Measurements from ENCODE around the gene TMEM9.

The TMEM9 gene

DNA sequence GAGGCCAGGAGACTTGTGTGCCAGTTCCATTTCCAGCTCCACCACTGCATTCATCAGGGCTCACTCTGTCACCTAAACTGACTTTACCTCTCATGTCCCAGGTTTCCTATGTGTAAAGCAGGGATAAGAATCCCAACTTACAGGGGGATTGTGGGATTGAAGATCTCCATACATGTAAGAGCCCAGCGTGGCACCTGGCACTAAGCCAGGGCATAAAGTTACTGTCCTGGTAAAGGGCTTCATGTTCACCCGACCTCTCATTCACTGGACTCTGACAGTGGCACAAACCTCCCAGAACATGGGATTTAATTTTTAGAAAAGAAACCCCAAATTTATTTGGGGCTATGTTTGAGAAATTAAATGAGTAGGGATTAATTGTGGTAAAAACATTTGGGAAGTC is 27.5 kb upstream of the TMEM9 start:
- Mint-ChIP-seq H3K4me1 (ENCODE audit: low read depth) (no peaks in the 10 kb centered on the region), H3K4me3 (no peak overlapping the region), H3K27me3 (ENCODE audit: low read depth) (peaks cover 46% of the 10 kb centered on the region), H3K9me3 (no peaks in the 10 kb centered on the region), H3K27ac (no peak overlapping the region), H3K36me3 (ENCODE audit: low read depth) (no peaks in the 10 kb centered on the region)

DNA sequence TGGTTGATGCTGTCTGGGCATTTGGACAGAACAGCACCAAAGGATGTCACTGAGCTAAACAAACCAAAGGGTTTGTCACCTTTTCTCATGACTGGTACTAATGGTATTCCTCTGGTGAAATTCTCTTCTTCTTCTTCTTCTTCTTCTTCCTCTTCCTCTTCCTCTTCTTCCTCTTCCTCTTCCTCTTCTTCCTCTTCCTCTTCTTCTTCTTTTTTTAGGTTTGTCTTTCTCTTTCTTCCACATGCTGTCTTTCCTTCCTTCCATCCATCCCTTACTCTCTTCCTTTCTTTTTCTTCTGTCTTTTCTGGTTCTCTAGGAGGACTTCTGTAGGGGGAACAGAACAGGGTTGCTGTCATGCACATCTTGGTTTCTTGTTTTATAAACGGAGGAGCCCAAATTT is 27.0 kb upstream of the TMEM9 start:
- Mint-ChIP-seq H3K4me3 (no peak overlapping the region), H3K27me3 (ENCODE audit: low read depth) (peaks cover 46% of the 10 kb centered on the region), H3K9me3 (no peaks in the 10 kb centered on the region), H3K4me1 (ENCODE audit: low read depth) (no peaks in the 10 kb centered on the region), H3K27ac (no peak overlapping the region), H3K36me3 (ENCODE audit: low read depth) (no peaks in the 10 kb centered on the region)

DNA sequence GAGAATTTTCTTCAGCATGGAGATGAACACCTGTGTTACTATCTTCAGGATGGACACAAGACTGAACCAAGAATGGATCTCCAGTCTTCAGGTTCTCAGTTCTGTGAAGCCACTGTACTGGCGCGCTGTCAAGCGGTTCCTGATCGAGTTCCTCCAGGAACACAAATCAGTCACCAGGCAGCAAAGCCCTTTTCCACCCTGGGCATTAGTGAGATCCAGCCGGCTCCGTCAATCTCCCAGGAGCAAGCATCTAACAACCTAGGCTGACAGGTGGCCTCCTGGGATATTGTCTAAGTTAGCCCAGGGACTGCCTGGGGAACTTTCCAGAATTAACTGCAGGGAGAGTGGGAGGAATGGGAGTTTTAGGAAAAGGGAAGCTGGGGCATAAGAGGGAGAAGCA is 26.6 kb upstream of the TMEM9 start:
- Mint-ChIP-seq H3K4me1 (ENCODE audit: low read depth) (no peaks in the 10 kb centered on the region), H3K27ac (no peak overlapping the region), H3K4me3 (no peak overlapping the region), H3K9me3 (no peaks in the 10 kb centered on the region), H3K36me3 (ENCODE audit: low read depth) (no peaks in the 10 kb centered on the region), H3K27me3 (ENCODE audit: low read depth) (peaks cover 46% of the 10 kb centered on the region)

DNA sequence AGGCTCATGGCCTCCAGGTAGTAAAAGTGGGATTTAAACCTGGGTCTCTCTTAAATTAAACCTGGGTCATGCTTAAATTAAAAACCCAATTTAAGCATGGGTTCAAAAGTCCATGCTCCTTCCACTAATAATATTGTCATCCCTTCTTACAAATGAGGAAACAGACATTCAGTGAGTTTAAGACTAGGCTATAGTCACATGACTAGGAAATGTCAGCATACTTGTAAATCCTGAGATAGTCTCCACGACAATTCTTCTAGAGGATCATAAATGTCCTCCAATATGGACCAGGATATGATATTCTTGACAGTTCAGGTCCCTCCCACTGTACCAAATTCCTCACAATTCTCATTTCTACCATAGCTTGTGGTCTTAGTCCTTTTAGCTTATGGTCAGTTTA is 25.9 kb upstream of the TMEM9 start:
- no peaks in the 10 kb centered on the region for H3K4me1 Mint-ChIP-seq (ENCODE audit: low read depth)
- H3K36me3 Mint-ChIP-seq (ENCODE audit: low read depth): no peaks in the 10 kb centered on the region
- no peak overlapping the region for H3K4me3 Mint-ChIP-seq
- no peak overlapping the region for H3K27ac Mint-ChIP-seq
- peaks cover 49% of the 10 kb centered on the region for H3K27me3 Mint-ChIP-seq (ENCODE audit: low read depth)
- H3K9me3 Mint-ChIP-seq: no peaks in the 10 kb centered on the region

DNA sequence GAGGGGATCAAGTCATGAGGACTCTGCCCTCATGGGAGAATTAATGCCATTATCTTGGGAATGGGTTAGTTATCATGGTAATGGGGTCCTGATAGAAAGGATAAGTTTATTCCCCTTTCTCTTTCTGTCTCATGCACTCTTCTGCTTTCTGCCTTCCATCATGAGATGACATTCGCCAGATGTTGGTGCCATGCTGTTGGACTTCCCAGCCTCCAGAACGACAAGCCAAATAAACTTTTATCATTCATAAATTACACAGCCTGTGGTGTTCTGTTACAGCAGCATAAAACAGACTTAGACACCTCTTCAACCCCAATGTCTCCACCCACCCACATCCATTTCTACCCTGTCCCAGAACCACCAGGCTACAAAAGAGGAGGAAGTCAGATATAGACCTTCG is 24.4 kb upstream of the TMEM9 start:
- H3K27ac Mint-ChIP-seq: no peak overlapping the region
- no peaks in the 10 kb centered on the region for H3K36me3 Mint-ChIP-seq (ENCODE audit: low read depth)
- peaks cover 46% of the 10 kb centered on the region for H3K27me3 Mint-ChIP-seq (ENCODE audit: low read depth)
- H3K4me3 Mint-ChIP-seq: no peak overlapping the region
- no peaks in the 10 kb centered on the region for H3K4me1 Mint-ChIP-seq (ENCODE audit: low read depth)
- no peaks in the 10 kb centered on the region for H3K9me3 Mint-ChIP-seq

DNA sequence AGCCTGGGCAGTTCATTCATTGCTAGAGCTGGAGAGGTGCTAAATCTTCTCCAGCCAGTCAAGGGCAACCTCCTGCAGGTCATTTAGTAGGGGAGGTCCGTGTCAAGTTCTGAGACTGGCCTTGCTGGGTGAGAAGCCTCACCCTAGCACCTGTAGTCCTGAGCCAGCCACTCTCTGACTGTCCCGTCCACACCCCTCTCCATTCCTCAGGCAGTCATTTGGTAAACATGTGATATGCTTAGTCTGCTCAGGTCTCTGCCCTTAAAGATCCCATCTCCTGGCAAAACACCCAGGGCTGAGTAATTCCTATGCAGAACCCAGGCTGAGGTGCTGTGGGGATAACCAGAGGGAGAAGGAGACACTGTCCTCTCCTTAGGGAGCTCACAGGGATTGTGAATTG is 22.7 kb upstream of the TMEM9 start:
- no peaks in the 10 kb centered on the region for H3K36me3 Mint-ChIP-seq (ENCODE audit: low read depth)
- no peak overlapping the region for H3K4me3 Mint-ChIP-seq
- no peaks in the 10 kb centered on the region for H3K4me1 Mint-ChIP-seq (ENCODE audit: low read depth)
- no peak overlapping the region for H3K27ac Mint-ChIP-seq
- peaks cover 39% of the 10 kb centered on the region for H3K27me3 Mint-ChIP-seq (ENCODE audit: low read depth)
- H3K9me3 Mint-ChIP-seq: no peaks in the 10 kb centered on the region

DNA sequence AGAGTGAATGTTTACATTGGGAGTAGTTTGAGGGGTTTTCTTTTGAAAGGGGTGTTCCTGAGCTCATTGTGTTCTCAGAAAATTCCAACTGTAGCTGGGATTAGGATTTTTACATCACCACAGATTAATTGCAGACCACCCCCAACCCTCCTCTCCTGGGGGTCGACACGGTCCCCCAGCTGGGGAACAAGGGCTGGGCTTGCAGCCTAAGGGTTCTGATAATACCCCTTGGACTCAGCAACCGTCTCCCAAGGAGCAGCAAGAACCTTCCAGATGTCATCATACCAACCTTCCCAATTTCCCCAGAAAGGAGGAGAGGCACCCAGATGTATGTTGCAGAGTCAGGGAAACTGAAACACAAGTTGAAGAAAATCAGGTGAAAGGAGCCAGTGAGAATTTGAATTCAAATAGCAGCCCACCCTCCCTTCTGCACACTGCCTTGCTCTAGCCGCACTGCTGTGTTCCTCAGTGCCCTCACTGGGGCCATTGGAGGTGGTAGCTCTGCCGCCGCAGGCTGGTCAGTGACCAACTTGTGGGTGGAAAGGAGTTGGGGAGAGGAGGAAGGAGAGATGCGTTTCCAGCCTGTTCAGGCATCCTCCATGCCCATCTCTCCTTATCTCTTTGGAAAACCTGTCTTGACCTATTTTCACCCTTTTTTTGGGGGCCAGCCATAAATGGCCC is 21.7 kb upstream of the TMEM9 start:
- Mint-ChIP-seq H3K4me3 (no peak overlapping the region), H3K27me3 (ENCODE audit: low read depth) (peaks cover 40% of the 10 kb centered on the region), H3K36me3 (ENCODE audit: low read depth) (peaks cover 1% of the 10 kb centered on the region), H3K27ac (no peak overlapping the region), H3K4me1 (ENCODE audit: low read depth) (peaks cover 5% of the 10 kb centered on the region), H3K9me3 (no peaks in the 10 kb centered on the region)

DNA sequence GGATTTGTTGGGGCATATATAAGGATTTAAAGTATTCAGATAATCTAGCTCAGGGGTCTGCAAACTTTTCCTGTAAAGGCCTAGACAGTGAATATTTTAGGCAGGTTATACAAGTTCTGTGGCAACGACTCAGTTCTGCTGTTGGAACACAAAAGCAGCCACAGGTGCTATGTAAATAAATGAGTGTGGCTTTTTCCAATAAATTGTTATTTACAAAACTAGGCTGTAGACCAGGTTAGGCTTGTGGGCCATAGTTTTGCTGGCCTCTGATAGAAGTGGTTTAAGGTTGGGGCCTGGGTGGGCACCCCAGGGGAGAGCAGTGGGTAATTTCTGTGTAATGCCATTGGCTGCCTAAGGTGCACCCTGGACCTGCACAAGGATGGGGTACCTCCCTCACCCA is 19.5 kb upstream of the TMEM9 start:
- no peaks in the 10 kb centered on the region for H3K9me3 Mint-ChIP-seq
- H3K27me3 Mint-ChIP-seq (ENCODE audit: low read depth): peaks cover 34% of the 10 kb centered on the region
- peaks cover 1% of the 10 kb centered on the region for H3K36me3 Mint-ChIP-seq (ENCODE audit: low read depth)
- no peak overlapping the region for H3K27ac Mint-ChIP-seq
- H3K4me1 Mint-ChIP-seq (ENCODE audit: low read depth): peaks cover 9% of the 10 kb centered on the region
- H3K4me3 Mint-ChIP-seq: no peak overlapping the region

DNA sequence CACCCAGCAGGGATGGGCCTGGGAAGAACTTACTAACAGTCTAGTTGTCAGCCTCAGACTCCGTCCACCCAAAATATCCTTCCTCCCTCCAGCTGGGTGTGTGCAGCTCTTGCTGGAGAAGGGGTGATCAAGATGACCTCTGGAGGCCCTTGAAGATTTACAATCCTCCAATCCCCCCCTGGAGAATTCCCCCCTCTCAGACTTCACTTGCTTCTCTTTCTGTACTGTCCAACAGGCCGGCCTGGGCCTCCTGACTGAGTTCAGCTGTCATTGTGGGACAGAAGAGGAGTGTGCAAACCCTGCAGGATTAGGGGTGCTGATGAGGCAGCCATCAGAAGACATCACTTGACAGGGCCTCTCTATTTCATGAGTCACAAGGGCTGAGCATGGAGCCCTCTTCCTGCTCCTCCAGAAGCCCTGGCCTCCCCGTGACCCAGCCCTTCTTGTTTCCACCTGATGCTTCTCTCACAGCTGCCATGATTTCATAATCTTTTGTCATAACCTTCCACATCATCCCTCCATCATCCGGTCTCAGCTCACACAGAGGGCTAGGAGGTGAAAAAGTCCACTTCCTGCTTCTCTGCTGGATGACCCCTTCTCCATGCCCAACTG is 18.8 kb upstream of the TMEM9 start:
- Mint-ChIP-seq H3K27ac (no peak overlapping the region), H3K27me3 (ENCODE audit: low read depth) (peaks cover 30% of the 10 kb centered on the region), H3K4me1 (ENCODE audit: low read depth) (peaks cover 9% of the 10 kb centered on the region), H3K36me3 (ENCODE audit: low read depth) (peaks cover 1% of the 10 kb centered on the region), H3K9me3 (no peaks in the 10 kb centered on the region), H3K4me3 (no peak overlapping the region)

DNA sequence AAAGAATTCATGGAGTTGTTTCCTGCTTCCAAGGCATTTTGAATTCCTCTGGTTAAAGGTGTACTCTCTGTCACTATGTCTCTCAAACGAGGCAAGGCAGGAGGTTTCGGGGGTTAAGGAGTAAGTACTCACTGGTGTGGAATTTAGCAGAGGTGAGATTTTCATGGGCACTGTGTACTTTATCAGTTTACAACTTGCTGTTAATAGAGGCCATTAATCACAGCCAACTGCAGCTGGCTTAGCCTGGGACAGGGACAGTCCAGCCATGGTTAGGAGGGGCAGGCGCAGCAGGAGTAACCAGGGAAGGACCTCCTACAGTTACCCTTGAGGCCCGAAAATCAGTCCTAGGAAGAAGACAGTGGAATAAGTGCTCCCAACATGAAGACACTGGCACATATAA is 18.1 kb upstream of the TMEM9 start:
- Mint-ChIP-seq H3K36me3 (ENCODE audit: low read depth) (peaks cover 1% of the 10 kb centered on the region), H3K4me3 (no peak overlapping the region), H3K27me3 (ENCODE audit: low read depth) (peaks cover 30% of the 10 kb centered on the region), H3K9me3 (no peaks in the 10 kb centered on the region), H3K27ac (no peak overlapping the region), H3K4me1 (ENCODE audit: low read depth) (peaks cover 9% of the 10 kb centered on the region)

DNA sequence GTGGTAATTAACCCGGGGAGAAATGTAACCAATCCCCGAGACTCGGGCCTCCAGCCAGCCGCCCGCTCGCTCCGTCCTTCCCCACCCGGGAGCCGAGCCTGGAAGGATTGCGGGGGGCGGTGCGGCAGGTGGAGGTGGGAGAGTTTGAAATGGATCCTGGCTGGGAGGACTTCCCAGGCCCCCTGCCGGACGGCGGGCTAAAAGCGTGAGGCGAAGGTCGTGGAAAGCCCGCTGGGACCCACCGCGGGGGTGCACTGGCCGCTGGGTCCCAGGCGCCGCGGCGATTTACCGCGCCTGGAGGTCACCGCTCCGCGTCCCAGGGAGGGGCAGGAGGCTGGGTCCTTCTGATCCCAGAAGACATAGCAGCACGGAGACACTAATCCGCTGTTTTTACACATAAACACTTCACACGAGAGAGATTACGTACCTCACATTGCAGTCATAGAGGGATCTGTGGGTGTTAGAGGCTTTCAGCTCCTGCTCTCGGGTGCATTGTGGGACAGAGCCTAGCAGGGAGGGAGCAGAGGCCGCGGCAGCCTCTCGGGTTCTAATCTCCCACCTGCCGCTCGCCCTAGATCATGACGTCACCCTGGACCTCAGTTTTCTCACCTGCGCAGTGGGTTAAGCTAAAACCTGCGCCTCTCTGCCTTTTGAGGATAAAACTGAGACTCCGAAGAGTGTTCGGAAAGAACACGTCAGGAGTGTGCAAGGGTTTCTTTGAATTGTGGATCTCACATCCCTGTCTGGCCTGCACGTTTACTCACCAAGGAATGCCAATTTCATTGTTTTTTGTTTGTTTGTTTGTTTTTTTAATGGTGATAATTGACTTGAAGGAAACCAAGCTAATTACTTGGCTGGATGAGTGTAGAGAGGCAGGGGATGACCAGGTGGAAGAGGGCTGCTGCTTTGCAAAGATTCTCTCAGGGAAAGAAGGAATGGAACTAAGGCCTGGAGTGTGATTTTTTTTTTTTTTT is 17.1 kb upstream of the TMEM9 start:
- peaks cover 9% of the 10 kb centered on the region for H3K4me1 Mint-ChIP-seq (ENCODE audit: low read depth)
- no peaks in the 10 kb centered on the region for H3K9me3 Mint-ChIP-seq
- H3K27ac Mint-ChIP-seq: no peak overlapping the region
- peak overlapping the region; percentile 60 for H3K4me3 Mint-ChIP-seq
- H3K36me3 Mint-ChIP-seq (ENCODE audit: low read depth): peaks cover 1% of the 10 kb centered on the region
- H3K27me3 Mint-ChIP-seq (ENCODE audit: low read depth): peaks cover 37% of the 10 kb centered on the region

DNA sequence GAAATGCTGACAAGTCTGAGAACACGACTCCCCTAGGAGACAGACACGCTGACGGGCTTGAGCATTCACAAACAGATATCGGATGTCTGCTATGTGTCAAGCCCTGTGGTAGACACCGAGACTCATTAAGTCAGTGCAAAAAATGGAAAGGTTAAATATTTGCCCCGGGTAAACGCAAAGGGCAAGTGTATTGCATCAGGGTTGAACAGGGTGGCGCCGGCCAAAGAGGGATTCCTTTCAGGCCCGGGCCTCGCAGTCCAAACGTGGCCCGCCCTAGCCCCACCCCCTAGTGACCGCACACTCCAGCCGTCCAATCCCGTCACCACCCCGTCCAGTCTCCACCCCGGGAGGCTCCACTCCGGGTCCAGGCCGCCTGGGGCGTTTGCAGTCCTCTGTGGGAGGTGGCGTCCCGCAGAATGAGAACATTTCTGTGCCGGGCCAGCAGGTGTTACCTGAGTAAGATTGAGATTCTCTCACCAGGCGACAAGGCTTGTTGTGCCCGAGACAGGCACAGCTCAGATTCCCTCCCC is 16.3 kb upstream of the TMEM9 start:
- peaks cover 37% of the 10 kb centered on the region for H3K27me3 Mint-ChIP-seq (ENCODE audit: low read depth)
- peaks cover 9% of the 10 kb centered on the region for H3K4me1 Mint-ChIP-seq (ENCODE audit: low read depth)
- no peaks in the 10 kb centered on the region for H3K9me3 Mint-ChIP-seq
- H3K4me3 Mint-ChIP-seq: peak overlapping the region; percentile 60
- H3K27ac Mint-ChIP-seq: no peak overlapping the region
- H3K36me3 Mint-ChIP-seq (ENCODE audit: low read depth): peaks cover 1% of the 10 kb centered on the region

DNA sequence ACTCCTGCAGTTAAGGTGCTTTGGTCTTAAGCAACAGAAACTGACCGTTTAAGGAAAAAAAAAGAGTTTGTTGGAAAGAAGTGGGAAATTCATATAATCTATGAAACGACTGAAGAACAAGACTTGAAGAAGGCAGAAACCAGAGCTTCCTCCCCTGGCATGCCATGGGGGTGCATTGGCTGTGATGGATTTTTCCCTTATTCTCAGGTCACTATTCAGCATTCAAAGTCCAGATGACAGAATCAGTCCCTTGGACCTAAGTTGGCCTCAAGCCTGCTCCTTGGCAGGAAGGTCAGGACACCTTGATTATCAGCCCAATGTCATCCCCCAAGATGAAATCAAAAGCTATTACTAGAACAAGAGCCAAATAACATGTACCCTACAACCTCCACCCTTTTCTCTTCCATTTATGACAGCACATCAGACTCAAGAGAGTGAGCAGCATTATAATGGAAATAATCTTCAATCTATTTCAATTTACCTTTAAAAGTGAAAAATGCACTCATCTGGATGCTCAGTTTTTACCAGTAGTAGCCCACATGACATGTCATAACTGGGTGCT is 15.8 kb upstream of the TMEM9 start:
- peaks cover 1% of the 10 kb centered on the region for H3K36me3 Mint-ChIP-seq (ENCODE audit: low read depth)
- H3K27me3 Mint-ChIP-seq (ENCODE audit: low read depth): peaks cover 34% of the 10 kb centered on the region
- H3K9me3 Mint-ChIP-seq: no peaks in the 10 kb centered on the region
- H3K4me3 Mint-ChIP-seq: no peak overlapping the region
- peaks cover 9% of the 10 kb centered on the region for H3K4me1 Mint-ChIP-seq (ENCODE audit: low read depth)
- H3K27ac Mint-ChIP-seq: no peak overlapping the region

DNA sequence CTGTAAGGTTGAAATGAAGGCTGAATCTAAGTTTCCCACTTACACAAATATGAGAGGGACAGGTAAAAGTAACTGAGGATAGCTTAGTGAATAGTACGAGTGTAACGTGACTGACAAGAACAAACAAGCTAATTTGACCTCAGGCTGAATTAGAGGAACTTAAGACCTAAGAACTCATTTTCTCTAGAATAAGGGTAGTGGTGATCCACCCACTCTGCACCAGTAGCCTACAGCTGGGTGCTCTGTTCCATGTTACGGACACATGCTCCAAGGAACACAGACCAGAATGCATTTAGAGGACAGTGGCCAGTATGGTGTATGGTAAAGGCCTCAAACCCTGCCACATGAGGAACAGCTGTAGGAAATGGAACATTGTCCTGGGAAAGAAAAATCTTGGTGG is 14.9 kb upstream of the TMEM9 start:
- Mint-ChIP-seq H3K36me3 (ENCODE audit: low read depth) (peaks cover 1% of the 10 kb centered on the region), H3K4me3 (no peak overlapping the region), H3K9me3 (no peaks in the 10 kb centered on the region), H3K27ac (no peak overlapping the region), H3K27me3 (ENCODE audit: low read depth) (peaks cover 29% of the 10 kb centered on the region), H3K4me1 (ENCODE audit: low read depth) (peaks cover 9% of the 10 kb centered on the region)
